Mammary epithelial cell (primary cell): ENCODE measurements around the gene GALP.
"Not testable (repeated sequence)": the region's sequence is repeated elsewhere in the genome, so short reads cannot be mapped to it uniquely, and the experiment has no call there.

Experiments
- EZH2 ChIP-seq: IDR thresholded peaks from 2 replicates; pipeline ENCODE4 v1.6.1; 2012; ENCODE audit warnings: low read length, inconsistent platforms, borderline replicate concordance
- TF ChIP-seq, protein P1 (sequence below), 2 donors: IDR thresholded peaks in 1 of 2; conservative IDR thresholded peaks in 1 of 2; 2 replicates each; pipeline ENCODE4 v1.5.1; 2011 to 2012; ENCODE audit warnings: inconsistent platforms in 2 of 2, low read length in 2 of 2, mild to moderate bottlenecking in 2 of 2, control low read depth in 1 of 2, low read depth in 1 of 2; ENCODE audit not compliant: insufficient read depth in 1 of 2; ENCODE audit errors: extremely low read depth in 1 of 2

DNA sequence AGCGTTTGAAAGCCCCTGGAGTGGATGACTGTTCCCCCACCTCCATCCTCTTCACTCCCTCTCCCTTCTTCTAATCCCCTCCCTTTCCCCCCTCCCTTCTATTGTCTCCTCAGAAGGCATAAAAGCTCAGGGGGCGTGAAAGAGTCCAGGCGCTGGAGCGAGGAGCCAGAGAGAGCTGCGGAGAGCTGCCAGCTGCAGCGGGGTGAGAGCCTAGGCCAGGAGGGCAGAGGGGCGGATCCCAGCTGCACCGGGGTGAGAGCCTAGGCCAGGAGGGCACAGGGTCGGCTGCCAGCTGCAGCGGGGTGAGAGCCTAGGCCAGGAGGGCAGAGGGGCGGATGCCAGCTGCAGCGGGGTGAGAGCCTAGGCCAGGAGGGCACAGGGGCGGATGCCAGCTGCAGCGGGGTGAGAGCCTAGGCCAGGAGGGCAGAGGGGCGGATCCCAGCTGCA is at the start of gene GALP:
- TF ChIP-seq, protein P1, sequence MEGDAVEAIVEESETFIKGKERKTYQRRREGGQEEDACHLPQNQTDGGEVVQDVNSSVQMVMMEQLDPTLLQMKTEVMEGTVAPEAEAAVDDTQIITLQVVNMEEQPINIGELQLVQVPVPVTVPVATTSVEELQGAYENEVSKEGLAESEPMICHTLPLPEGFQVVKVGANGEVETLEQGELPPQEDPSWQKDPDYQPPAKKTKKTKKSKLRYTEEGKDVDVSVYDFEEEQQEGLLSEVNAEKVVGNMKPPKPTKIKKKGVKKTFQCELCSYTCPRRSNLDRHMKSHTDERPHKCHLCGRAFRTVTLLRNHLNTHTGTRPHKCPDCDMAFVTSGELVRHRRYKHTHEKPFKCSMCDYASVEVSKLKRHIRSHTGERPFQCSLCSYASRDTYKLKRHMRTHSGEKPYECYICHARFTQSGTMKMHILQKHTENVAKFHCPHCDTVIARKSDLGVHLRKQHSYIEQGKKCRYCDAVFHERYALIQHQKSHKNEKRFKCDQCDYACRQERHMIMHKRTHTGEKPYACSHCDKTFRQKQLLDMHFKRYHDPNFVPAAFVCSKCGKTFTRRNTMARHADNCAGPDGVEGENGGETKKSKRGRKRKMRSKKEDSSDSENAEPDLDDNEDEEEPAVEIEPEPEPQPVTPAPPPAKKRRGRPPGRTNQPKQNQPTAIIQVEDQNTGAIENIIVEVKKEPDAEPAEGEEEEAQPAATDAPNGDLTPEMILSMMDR (conservative IDR thresholded peaks at IDR 0.05 in 1 of 2, IDR thresholded peaks at IDR 0.05 in 1 of 2; ENCODE audit: extremely low read depth in 1 of 2, insufficient read depth in 1 of 2, low read depth in 1 of 2, low read length in 2 of 2): not testable (repeated sequence)
- not testable (repeated sequence) for TF ChIP-seq EZH2
